Embryonic facial prominence (tissue), 1 donor: ENCODE data around the gene KRTAP4-4.
"Not testable (repeated sequence)": the region's sequence is repeated elsewhere in the genome, so short reads cannot be mapped to it uniquely, and the experiment has no call there.

Source experiments
- DNase-seq: peaks from one replicate; pipeline ENCODE4 v3.0.0-alpha.2; 2016; ENCODE audit errors: extremely low spot score

KRTAP4-4 gene

DNA sequence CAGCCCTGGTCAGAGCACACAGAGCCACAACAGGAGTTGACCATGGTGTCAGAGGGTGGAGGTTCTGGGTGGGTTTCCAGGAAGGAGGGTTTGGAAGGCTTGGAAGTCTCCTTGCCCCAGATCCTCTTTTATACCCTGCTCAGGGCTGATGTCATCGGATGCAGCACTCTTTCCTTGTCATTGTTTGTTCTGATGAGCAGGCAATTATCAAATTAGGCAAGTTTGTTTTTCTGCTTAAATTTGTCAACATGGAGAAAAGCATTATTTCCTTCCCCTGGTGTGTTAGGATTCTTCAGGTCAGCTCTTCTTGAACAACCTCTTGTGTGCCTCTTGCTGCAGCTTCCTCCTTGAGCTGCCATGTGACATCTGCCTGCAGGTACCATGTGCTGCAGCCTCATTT is at the start of gene KRTAP4-4:
TSS of gene KRTAP4-4 (minus strand) at position 101 of the 400 bp plus-strand sequence. CDS start at position 44, 57 bp downstream.
- DNase-seq: no peak

GRCh38 chr17:41199421-41200078 is 39.0 kb upstream of the KRTAP4-4 start:
- no peak for DNase-seq

- no peak for DNase-seq
These were observed 35.5 kb upstream of the KRTAP4-4 start for GRCh38 chr17:41196068-41196467.

- DNase-seq: no peak
These were observed 29.8 kb upstream of the KRTAP4-4 start for GRCh38 chr17:41190328-41190727.

GRCh38 chr17:41189837-41190318 is 29.3 kb upstream of the KRTAP4-4 start, which contains the start of gene KRTAP9-1:
Gene KRTAP9-1 (plus strand): TSS chr17:41189887. CDS start chr17:41189887, 0 bp downstream.
- DNase-seq: not testable (repeated sequence)

DNA sequence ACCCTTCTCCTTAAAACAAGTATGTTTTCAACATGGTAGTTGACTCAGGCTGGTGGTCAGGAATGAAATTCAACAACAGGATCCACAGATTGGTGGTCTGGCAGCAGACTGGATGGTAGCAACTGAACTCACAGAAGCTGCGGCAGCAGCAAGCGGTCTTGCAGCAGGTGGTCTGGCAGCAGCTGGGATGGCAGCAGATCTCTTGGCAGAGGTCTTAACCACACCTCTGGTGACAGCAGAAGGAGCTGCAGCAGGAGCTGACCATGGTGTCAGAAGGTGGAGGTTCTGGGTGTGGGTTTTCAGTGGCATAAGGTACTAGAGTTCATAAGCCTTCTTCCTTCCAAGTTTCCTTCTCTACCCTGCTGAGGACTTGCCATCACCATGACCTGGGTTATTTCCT is 26.3 kb upstream of the KRTAP4-4 start:
- no peak for DNase-seq

- no peak for DNase-seq
These were observed 24.5 kb upstream of the KRTAP4-4 start for GRCh38 chr17:41185001-41185400.

- no peak for DNase-seq
These were observed 24.0 kb upstream of the KRTAP4-4 start, which contains the start of gene KRTAP4-1 for GRCh38 chr17:41184480-41184961. Gene KRTAP4-1 (minus strand): TSS chr17:41184911. CDS start chr17:41184854, 57 bp downstream.

GRCh38 chr17:41178843-41179616 is 18.5 kb upstream of the KRTAP4-4 start:
- no peak for DNase-seq

DNA sequence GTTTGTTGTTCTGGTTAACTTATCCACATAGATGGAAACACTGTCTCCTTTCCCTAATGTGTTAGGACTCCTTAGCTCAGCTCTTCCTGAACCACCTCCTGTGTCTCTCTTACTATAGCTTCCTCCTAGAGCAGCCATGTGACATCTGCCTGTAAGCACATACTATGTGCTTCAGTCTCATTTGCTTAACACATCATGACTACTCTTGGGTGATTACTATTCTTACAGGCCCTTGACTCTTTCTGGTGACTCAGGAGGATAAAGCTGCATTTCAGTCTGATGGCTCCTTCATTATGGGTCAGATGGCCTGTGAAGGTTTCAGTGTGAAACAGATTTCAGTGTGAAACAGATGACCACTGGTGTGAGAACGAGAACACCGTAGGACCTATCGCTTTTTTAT is 17.8 kb upstream of the KRTAP4-4 start:
- DNase-seq: no peak

DNA sequence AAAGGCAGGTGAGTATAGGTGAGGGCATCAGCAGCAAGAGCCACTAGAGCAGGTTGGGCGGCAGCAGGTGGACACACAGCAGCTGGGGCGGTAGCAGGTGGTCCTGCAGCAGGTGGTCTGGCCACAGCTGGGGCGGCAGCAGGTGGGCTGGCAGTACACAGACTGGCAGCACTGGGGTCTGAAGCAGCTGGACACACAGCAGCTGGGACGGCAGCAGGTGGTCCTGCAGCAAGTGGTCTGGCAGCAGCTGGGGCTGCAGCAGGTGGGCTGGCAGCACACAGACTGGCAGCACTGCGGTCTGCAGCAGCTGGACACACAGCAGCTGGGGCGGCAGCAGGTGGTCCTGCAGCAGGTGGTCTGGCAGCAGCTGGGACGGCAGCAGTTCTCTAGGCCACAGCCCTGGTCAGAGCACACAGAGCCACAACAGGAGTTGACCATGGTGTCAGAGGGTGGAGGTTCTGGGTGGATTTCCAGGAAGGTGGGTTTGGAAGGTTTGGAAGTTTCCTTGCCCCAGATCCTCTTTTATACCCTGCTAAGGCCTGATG is 17.3 kb upstream of the KRTAP4-4 start, which contains the start of gene KRTAP4-2:
TSS of gene KRTAP4-2 (minus strand) at position 495 of the 545 bp plus-strand sequence. CDS start at position 438, 57 bp downstream.
- DNase-seq: no peak

- no peak for DNase-seq
These were observed 16.3 kb upstream of the KRTAP4-4 start for GRCh38 chr17:41176744-41177387.

- no peak for DNase-seq
These were observed 11.3 kb upstream of the KRTAP4-4 start for GRCh38 chr17:41171886-41172285.

DNA sequence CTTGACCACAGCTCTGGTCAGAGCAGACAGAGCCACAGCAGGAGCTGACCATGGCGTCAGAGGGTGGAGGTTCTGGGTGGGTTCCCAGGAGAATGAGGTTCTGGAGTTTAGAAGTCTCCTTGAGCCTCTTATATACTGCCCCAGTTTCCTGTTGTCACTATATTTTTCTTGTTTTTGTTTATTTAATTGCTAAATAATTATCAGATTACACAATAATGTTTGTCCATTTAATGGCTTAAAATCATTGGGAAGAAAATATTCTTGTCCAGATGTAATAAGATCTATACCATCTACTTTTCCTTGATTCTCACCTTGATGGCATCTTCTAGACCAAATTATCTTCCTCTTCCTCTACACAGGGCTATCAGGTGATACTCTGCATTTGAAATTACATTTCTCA is 7.6 kb upstream of the KRTAP4-4 start, which contains the start of gene KRTAP4-3:
TSS of gene KRTAP4-3 (minus strand) at position 101 of the 400 bp plus-strand sequence. CDS start at position 52, 49 bp downstream.
- no peak for DNase-seq

- no peak for DNase-seq
These were observed 7.0 kb upstream of the KRTAP4-4 start for GRCh38 chr17:41167561-41167960.

DNA sequence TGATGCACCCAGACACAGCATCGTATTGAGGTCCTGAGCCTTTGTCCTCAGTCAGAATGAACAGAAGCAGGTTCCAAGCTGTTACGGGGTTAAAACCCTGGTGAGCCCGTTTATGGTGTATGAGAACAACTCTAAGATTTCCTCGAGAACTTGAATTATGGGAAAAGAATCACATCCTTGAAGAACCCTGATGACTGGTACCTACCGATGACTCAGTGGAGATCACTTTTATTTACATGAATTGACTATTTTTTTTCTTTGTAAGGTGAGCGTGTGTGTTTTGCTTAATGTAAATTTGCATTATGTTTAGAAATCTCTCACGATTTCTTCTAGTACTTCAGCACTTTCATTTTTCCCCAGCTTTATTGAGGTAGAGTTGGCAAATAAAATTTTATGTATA is 3.3 kb upstream of the KRTAP4-4 start:
- no peak for DNase-seq

- DNase-seq: not testable (repeated sequence)
These were observed 358 bp downstream of the KRTAP4-4 start for GRCh38 chr17:41160190-41160589.

GRCh38 chr17:41153856-41154255 is 6.7 kb downstream of the KRTAP4-4 start:
- no peak for DNase-seq

- no peak for DNase-seq
These were observed 9.0 kb downstream of the KRTAP4-4 start for GRCh38 chr17:41151525-41151924.

DNA sequence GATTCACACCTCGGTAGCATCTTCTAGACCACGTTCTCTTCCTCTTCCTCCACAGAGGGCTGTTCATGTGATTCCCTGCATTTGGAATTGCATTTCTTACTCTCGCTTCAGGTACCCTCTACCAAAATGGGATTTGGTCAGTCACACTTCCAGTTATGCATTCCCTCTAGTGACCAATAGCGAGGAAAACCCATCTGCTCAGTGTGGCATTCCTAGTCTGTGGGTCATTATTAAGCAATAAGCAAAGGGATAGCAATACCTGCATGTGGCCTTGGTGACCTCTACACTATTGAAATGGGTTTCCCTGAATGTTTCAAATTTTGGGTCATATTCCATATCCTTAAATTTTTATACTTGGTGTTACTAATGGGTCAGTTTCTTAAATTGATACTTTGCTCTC is 10.5 kb downstream of the KRTAP4-4 start:
- no peak for DNase-seq

DNA sequence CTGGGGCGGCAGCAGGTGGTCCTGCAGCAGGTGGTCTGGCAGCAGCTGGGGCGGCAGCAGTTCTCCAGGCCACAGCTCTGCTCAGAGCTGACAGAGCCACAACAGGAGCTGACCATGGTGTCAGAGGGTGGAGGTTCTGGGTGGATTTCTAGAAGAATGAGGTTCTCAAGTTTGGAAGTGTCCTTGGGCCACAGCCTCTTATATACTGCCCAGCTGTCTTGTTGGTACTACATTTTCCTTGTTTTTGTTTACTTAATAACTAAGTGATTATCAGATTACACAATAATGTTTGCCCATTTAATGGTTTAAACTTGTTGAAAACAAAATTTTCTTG is 10.9 kb downstream of the KRTAP4-4 start, which contains the start of gene KRTAP4-5:
TSS of gene KRTAP4-5 (minus strand) at position 174 of the 334 bp plus-strand sequence. CDS start at position 116, 58 bp downstream.
- no peak for DNase-seq
